Type B pancreatic cell (in vitro differentiated cells): ENCODE results near the gene SLC6A9. TPM values are rescaled to one million over a fixed set of nuclear protein-coding genes. Genes with fewer than 3 reads are reported as not detected.
A peak's percentile ranks its signal among the peaks of the same experiment; 100 is the strongest.

Experiments
- DNase-seq: peaks from one replicate; pipeline ENCODE4 v3.0.0; 2021; ENCODE audit warnings: mixed read lengths; ENCODE audit not compliant: unreplicated experiment; ENCODE audit errors: extremely low spot score
- H3K27ac Mint-ChIP-seq: 2 replicates; pipeline ENCODE4 v1.8.0; 2021; ENCODE audit warnings: mild to moderate bottlenecking, mixed read lengths
- H3K27me3 Mint-ChIP-seq: 2 replicates; pipeline ENCODE4 v1.8.0; 2021; ENCODE audit warnings: mixed read lengths
- H3K36me3 Mint-ChIP-seq: 2 replicates; pipeline ENCODE4 v1.8.0; 2021; ENCODE audit warnings: mixed read lengths
- H3K4me1 Mint-ChIP-seq: one replicate; pipeline ENCODE4 v1.8.0; 2021; ENCODE audit warnings: mixed read lengths; ENCODE audit not compliant: unreplicated experiment
- H3K4me3 Mint-ChIP-seq: 2 replicates; pipeline ENCODE4 v1.8.0; 2021; ENCODE audit warnings: mild to moderate bottlenecking, mixed read lengths
- H3K9me3 Mint-ChIP-seq: 2 replicates; pipeline ENCODE4 v1.8.0; 2021; ENCODE audit warnings: mixed read lengths
- total RNA-seq: library from RNA; stranded (reverse); gene quantifications from 2 replicates; pipeline ENCODE4 v1.2.1, GENCODE V29; 2021; ENCODE audit warnings: low replicate concordance
- TF ChIP-seq, protein P1 (sequence below): fragments of 200-600 bp; sonication (generic); conservative IDR thresholded peaks from 2 replicates; pipeline ENCODE4 v1.5.0; 2021; ENCODE audit warnings: antibody characterized with exemption, mild to moderate bottlenecking

Gene SLC6A9
- total RNA-seq, 1 donor from 2014 or later = 21.0 TPM

- Mint-ChIP-seq H3K36me3 (peaks cover 28% of the 10 kb centered on the region), H3K4me3 (no peak overlapping the region)
- DNase-seq = no peak
These were observed 48.5 kb downstream of the SLC6A9 start for GRCh38 chr1:43982808-43983207.

DNA sequence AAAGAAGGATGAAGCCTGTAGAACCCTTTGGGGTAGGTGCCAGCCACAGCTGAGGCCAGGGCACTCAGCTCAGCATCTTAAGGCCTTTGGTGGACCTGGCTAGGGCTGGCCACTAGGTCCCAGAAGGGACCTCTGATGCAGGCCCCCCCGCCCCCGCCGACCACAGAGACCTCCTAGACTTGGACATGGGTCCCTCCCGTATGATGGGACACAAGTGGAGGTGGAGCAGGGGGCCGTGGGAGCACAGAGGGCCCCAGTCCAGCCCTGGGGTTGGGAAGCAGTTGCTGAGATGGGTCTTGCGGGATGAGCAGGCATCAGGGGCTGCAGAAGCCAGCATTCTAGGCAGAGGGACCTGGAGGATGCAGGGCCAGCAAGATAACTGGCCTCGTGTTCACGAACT, 49.0 kb downstream of the SLC6A9 start:
- Mint-ChIP-seq H3K4me3 (peak overlapping the region; percentile 48), H3K4me1 (peaks cover 41% of the 10 kb centered on the region), H3K9me3 (no peaks in the 10 kb centered on the region), H3K36me3 (peaks cover 33% of the 10 kb centered on the region), H3K27ac (no peak overlapping the region), H3K27me3 (no peaks in the 10 kb centered on the region)
- TF ChIP-seq, protein P1, sequence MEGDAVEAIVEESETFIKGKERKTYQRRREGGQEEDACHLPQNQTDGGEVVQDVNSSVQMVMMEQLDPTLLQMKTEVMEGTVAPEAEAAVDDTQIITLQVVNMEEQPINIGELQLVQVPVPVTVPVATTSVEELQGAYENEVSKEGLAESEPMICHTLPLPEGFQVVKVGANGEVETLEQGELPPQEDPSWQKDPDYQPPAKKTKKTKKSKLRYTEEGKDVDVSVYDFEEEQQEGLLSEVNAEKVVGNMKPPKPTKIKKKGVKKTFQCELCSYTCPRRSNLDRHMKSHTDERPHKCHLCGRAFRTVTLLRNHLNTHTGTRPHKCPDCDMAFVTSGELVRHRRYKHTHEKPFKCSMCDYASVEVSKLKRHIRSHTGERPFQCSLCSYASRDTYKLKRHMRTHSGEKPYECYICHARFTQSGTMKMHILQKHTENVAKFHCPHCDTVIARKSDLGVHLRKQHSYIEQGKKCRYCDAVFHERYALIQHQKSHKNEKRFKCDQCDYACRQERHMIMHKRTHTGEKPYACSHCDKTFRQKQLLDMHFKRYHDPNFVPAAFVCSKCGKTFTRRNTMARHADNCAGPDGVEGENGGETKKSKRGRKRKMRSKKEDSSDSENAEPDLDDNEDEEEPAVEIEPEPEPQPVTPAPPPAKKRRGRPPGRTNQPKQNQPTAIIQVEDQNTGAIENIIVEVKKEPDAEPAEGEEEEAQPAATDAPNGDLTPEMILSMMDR = no peak
- DNase-seq = peak; percentile 68

More at GRCh38 chr1:43982808-43983207, 48.5 kb downstream of the SLC6A9 start:
- Mint-ChIP-seq H3K27me3 (no peaks in the 10 kb centered on the region), H3K9me3 (no peaks in the 10 kb centered on the region), H3K4me1 (peaks cover 35% of the 10 kb centered on the region), H3K27ac (peak overlapping the region; percentile 23)
- TF ChIP-seq, protein P1 = no peak

GRCh38 chr1:43981636-43982035, 49.6 kb downstream of the SLC6A9 start:
- no peaks in the 10 kb centered on the region for H3K9me3 Mint-ChIP-seq
- peak overlapping the region; percentile 48 for H3K4me3 Mint-ChIP-seq

GRCh38 chr1:43981135-43981491, 50.1 kb downstream of the SLC6A9 start:
- no peaks in the 10 kb centered on the region for H3K9me3 Mint-ChIP-seq

More at GRCh38 chr1:43981636-43982035, 49.6 kb downstream of the SLC6A9 start:
- Mint-ChIP-seq H3K36me3 (peaks cover 39% of the 10 kb centered on the region), H3K4me1 (peaks cover 43% of the 10 kb centered on the region), H3K27ac (no peak overlapping the region), H3K27me3 (no peaks in the 10 kb centered on the region)
- TF ChIP-seq, protein P1 = no peak
- no peak for DNase-seq

DNA sequence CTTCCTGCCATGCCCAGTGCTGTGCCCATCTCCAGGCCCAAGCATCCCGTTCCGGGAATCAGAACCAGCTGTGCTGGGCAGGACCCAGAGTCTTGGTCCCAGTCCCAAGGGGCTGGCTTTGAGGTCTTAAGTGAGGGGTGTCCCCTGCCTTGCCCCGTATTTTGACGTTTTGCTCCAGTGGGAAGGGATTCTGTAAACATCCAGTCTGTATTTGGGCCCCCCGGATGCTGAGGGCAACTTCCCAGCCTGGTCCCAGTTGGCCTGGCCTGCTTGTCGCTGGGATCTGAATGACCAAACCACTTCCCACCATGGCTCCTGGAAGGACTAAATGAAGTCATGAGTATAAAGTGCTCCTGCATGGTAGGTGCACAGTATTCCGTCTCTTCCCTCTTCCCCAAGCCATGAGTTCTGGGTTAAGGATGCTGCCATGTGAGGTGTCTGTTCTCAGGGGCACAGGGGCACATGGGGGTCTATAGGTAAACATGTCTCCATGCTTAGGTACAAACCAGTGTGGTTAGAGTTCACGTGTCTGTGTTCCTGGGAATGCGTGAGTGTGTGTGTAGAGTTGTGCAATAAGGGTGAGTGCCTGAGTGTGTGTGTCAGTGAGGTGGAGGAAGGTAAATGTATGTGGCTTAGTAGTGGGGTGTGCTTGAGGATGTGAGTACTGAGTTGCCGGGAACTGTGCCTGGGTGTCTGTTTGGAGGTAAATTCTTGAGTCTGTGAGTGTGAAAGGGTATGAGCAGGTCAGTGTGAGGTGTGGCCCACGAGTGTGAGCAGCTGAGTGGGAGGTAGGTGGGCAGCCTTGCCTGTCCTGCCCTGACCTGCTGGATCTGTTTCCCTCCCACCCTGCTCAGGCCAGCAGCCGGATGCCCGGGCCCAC, 50.8 kb downstream of the SLC6A9 start:
- Mint-ChIP-seq H3K27me3 (no peaks in the 10 kb centered on the region), H3K36me3 (peaks cover 37% of the 10 kb centered on the region), H3K9me3 (no peaks in the 10 kb centered on the region), H3K4me3 (peak overlapping the region; percentile 93), H3K4me1 (peaks cover 48% of the 10 kb centered on the region), H3K27ac (peak overlapping the region; percentile 23)
- DNase-seq = no peak
- TF ChIP-seq, protein P1 = no peak

More at GRCh38 chr1:43981135-43981491, 50.1 kb downstream of the SLC6A9 start:
- TF ChIP-seq, protein P1 = no peak
- peaks cover 42% of the 10 kb centered on the region for H3K36me3 Mint-ChIP-seq
- no peak overlapping the region for H3K27ac Mint-ChIP-seq
- peaks cover 45% of the 10 kb centered on the region for H3K4me1 Mint-ChIP-seq
- H3K4me3 Mint-ChIP-seq = peak overlapping the region; percentile 32
- no peaks in the 10 kb centered on the region for H3K27me3 Mint-ChIP-seq
- DNase-seq = peak; percentile 65
